Measurements from ENCODE around the gene ZACN.

ZACN gene

GRCh38 chr17:76125391-76125675 lies 46.4 kb downstream of the ZACN start:
- Histone ChIP-seq H3K27me3 (replicated peaks; ENCODE audit: insufficient read depth, low read length) (no peaks in the 10 kb centered on the region), H3K36me3 (replicated peaks; ENCODE audit: insufficient read depth, low read length) (no peaks in the 10 kb centered on the region), H3K27ac (ENCODE audit: low read length) (no peak overlapping the region), H2AFZ (ENCODE audit: low read length) (no peak overlapping the region), H3K9ac (ENCODE audit: low read length) (no peak overlapping the region), H3K4me1 (ENCODE audit: low read length) (no peaks in the 10 kb centered on the region), H3K4me2 (ENCODE audit: low read depth, low read length) (no peak overlapping the region), H3K79me2 (ENCODE audit: low read length) (no peaks in the 10 kb centered on the region), H3K9me3 (replicated peaks; ENCODE audit: insufficient read depth, low read length) (no peaks in the 10 kb centered on the region), H4K20me1 (ENCODE audit: insufficient read depth, low read length) (no peaks in the 10 kb centered on the region), H3F3A (ENCODE audit: insufficient read depth, low read length) (no peaks in the 10 kb centered on the region), H3K4me3 (ENCODE audit: low read length) (no peak overlapping the region), H3K9me2 (replicated peaks; ENCODE audit: insufficient read depth, low read length) (no peaks in the 10 kb centered on the region)
- TF ChIP-seq EZH2 (optimal IDR thresholded peaks at IDR 0.05; ENCODE audit: low read depth, low read length) = no peak
- TF ChIP-seq EZH2phosphoT487 (IDR thresholded peaks at IDR 0.05; ENCODE audit: low read length) = no peak
- TF ChIP-seq CTCF (IDR thresholded peaks at IDR 0.05; ENCODE audit: low read length) = no peak
- DNase-seq = no peak

- Histone ChIP-seq H3K27ac (ENCODE audit: low read length) (no peak overlapping the region), H3K4me3 (ENCODE audit: low read length) (no peak overlapping the region), H3K4me1 (ENCODE audit: low read length) (no peaks in the 10 kb centered on the region), H3K9ac (ENCODE audit: low read length) (no peak overlapping the region), H3F3A (ENCODE audit: insufficient read depth, low read length) (no peaks in the 10 kb centered on the region), H3K79me2 (ENCODE audit: low read length) (no peaks in the 10 kb centered on the region), H3K9me2 (replicated peaks; ENCODE audit: insufficient read depth, low read length) (no peaks in the 10 kb centered on the region), H3K4me2 (ENCODE audit: low read depth, low read length) (no peak overlapping the region), H3K27me3 (replicated peaks; ENCODE audit: insufficient read depth, low read length) (no peaks in the 10 kb centered on the region), H2AFZ (ENCODE audit: low read length) (no peak overlapping the region), H3K9me3 (replicated peaks; ENCODE audit: insufficient read depth, low read length) (no peaks in the 10 kb centered on the region), H3K36me3 (replicated peaks; ENCODE audit: insufficient read depth, low read length) (no peaks in the 10 kb centered on the region), H4K20me1 (ENCODE audit: insufficient read depth, low read length) (no peaks in the 10 kb centered on the region)
- TF ChIP-seq EZH2 (optimal IDR thresholded peaks at IDR 0.05; ENCODE audit: low read depth, low read length) (no peak), EZH2phosphoT487 (IDR thresholded peaks at IDR 0.05; ENCODE audit: low read length) (no peak), CTCF (IDR thresholded peaks at IDR 0.05; ENCODE audit: low read length) (no peak)
- no peak for DNase-seq
Measured at GRCh38 chr17:76125922-76126321, 46.9 kb downstream of the ZACN start.

GRCh38 chr17:76130473-76130872 lies 51.5 kb downstream of the ZACN start:
- Histone ChIP-seq H3K4me3 (ENCODE audit: low read length) (no peak overlapping the region), H3K9ac (ENCODE audit: low read length) (no peak overlapping the region), H3K4me1 (ENCODE audit: low read length) (no peaks in the 10 kb centered on the region), H3K9me2 (replicated peaks; ENCODE audit: insufficient read depth, low read length) (no peaks in the 10 kb centered on the region), H3F3A (ENCODE audit: insufficient read depth, low read length) (no peaks in the 10 kb centered on the region), H3K9me3 (replicated peaks; ENCODE audit: insufficient read depth, low read length) (no peaks in the 10 kb centered on the region), H3K27me3 (replicated peaks; ENCODE audit: insufficient read depth, low read length) (no peaks in the 10 kb centered on the region), H2AFZ (ENCODE audit: low read length) (no peak overlapping the region), H3K27ac (ENCODE audit: low read length) (no peak overlapping the region), H4K20me1 (ENCODE audit: insufficient read depth, low read length) (no peaks in the 10 kb centered on the region), H3K4me2 (ENCODE audit: low read depth, low read length) (no peak overlapping the region), H3K36me3 (replicated peaks; ENCODE audit: insufficient read depth, low read length) (no peaks in the 10 kb centered on the region), H3K79me2 (ENCODE audit: low read length) (no peaks in the 10 kb centered on the region)
- no peak for TF ChIP-seq CTCF (IDR thresholded peaks at IDR 0.05; ENCODE audit: low read length)
- TF ChIP-seq EZH2 (optimal IDR thresholded peaks at IDR 0.05; ENCODE audit: low read depth, low read length) = no peak
- no peak for TF ChIP-seq EZH2phosphoT487 (IDR thresholded peaks at IDR 0.05; ENCODE audit: low read length)
- DNase-seq = no peak

Data from MM.1S (cell line).